GM23248 (cell line): ENCODE measurements around the gene ZMYND19. TPM values are rescaled to one million over a fixed set of nuclear protein-coding genes. Genes with fewer than 3 reads are reported as not detected.
A peak's percentile ranks its signal among the peaks of the same experiment; 100 is the strongest.

ENCODE experiments used
- DNase-seq: peaks from one replicate; pipeline ENCODE4 v3.0.0-alpha.2; 2015
- H2AFZ ChIP-seq: fragments of 200-600 bp; sonication (generic); 2 replicates; pipeline ENCODE4 v1.6.1; 2016; ENCODE audit warnings: antibody characterized with exemption
- H3F3A ChIP-seq: fragments of 200-600 bp; sonication (generic); 2 replicates; pipeline ENCODE4 v1.6.1; 2016; ENCODE audit warnings: mild to moderate bottlenecking, antibody characterized with exemption, mixed run types; ENCODE audit not compliant: insufficient read depth
- H3K27ac ChIP-seq: fragments of 200-600 bp; sonication (generic); 2 replicates; pipeline ENCODE4 v1.5.1; 2016; ENCODE audit warnings: mild to moderate bottlenecking
- H3K27me3 ChIP-seq: fragments of 200-600 bp; sonication (generic); replicated peaks from 2 replicates; pipeline ENCODE4 v1.6.1; 2016; ENCODE audit warnings: mild to moderate bottlenecking; ENCODE audit not compliant: insufficient read depth
- H3K36me3 ChIP-seq: fragments of 200-600 bp; sonication (generic); 2 replicates; pipeline ENCODE4 v1.6.1; 2016; ENCODE audit warnings: low read depth, mild to moderate bottlenecking
- H3K4me1 ChIP-seq: fragments of 200-600 bp; sonication (generic); 2 replicates; pipeline ENCODE4 v1.6.1; 2016; ENCODE audit warnings: mild to moderate bottlenecking; ENCODE audit not compliant: insufficient read depth
- H3K4me2 ChIP-seq: fragments of 200-600 bp; sonication (generic); one replicate; pipeline ENCODE4 v1.6.1; 2016; ENCODE audit warnings: mild to moderate bottlenecking; ENCODE audit not compliant: unreplicated experiment
- H3K4me3 ChIP-seq: fragments of 200-600 bp; sonication (generic); 2 replicates; pipeline ENCODE4 v1.5.1; 2016; ENCODE audit warnings: mild to moderate bottlenecking
- H3K79me2 ChIP-seq: fragments of 200-600 bp; sonication (generic); 2 replicates; pipeline ENCODE4 v1.6.1; 2016; ENCODE audit warnings: mild to moderate bottlenecking; ENCODE audit not compliant: insufficient read depth
- H3K9ac ChIP-seq: fragments of 200-600 bp; sonication (generic); 2 replicates; pipeline ENCODE4 v1.6.1; 2016; ENCODE audit warnings: mild to moderate bottlenecking
- H3K9me2 ChIP-seq: fragments of 200-600 bp; sonication (generic); 2 replicates; pipeline ENCODE4 v1.6.1; 2016; ENCODE audit warnings: mixed run types, mild to moderate bottlenecking, moderate library complexity; ENCODE audit not compliant: insufficient read depth
- H3K9me3 ChIP-seq: fragments of 200-600 bp; sonication (generic); one replicate; pipeline ENCODE4 v1.6.1; 2017; ENCODE audit warnings: low read depth
- H4K20me1 ChIP-seq: fragments of 200-600 bp; sonication (generic); 2 replicates; pipeline ENCODE4 v1.6.0; 2016; ENCODE audit not compliant: insufficient read depth
- EZH2 ChIP-seq: fragments of 200-600 bp; sonication (generic); IDR thresholded peaks from 2 replicates; pipeline ENCODE4 v1.6.1; 2018; ENCODE audit warnings: antibody characterized with exemption, mild to moderate bottlenecking; ENCODE audit not compliant: insufficient read depth, poor library complexity, severe bottlenecking
- EZH2phosphoT487 ChIP-seq: fragments of 200-600 bp; sonication (generic); IDR thresholded peaks from 2 replicates; pipeline ENCODE4 v1.6.1; 2018; ENCODE audit warnings: antibody characterized with exemption, moderate library complexity, mild to moderate bottlenecking, low read depth; ENCODE audit not compliant: insufficient read depth
- WGBS, 2 experiments: methylation state at CpG; one replicate each; pipeline ENCODE4 v1.1.6; 2015 to 2017; ENCODE audit warnings: low lambda C conversion rate in 2 of 2, low coverage in 1 of 2; ENCODE audit errors: missing lambda C conversion rate in 2 of 2; 5-methylcytosine and 5-hydroxymethylcytosine counted together
- in situ Hi-C: fragments of 300-500 bp; cut with MboI; formaldehyde crosslinking; loops from 2 replicates; pipeline ENCODE4 v1.15.0; 2020
- polyA plus RNA-seq: library from polyadenylated mRNA; unstranded; fragments of >200 nt; fragmentation: Nextera tagmentation; extraction: Ambion mirVana; gene quantifications from 2 replicates; pipeline ENCODE4 v1.2.1, GENCODE V29; 2016
- total RNA-seq: library from RNA; depleted of rRNA; stranded (reverse); fragments of >200 nt; shearing (Covaris generic); gene quantifications from 2 replicates; pipeline ENCODE4 v1.2.3, GENCODE V29; 2014

The ZMYND19 gene
- total and polyA plus RNA-seq, 2 experiments from 2014 or later = 6.1 to 29.6 TPM

GRCh38 chr9:137580954-137581322 is 9.4 kb downstream of the ZMYND19 start:
- H3K4me1 ChIP-seq = peaks cover 13% of the 10 kb centered on the region
- 0 out of 2 replicates have a peak, but pooled peaks cover 5% of the 10 kb centered on the region for H3F3A ChIP-seq
- no peak overlapping the region for H3K9ac ChIP-seq
- no peak for DNase-seq
- 95 to 98% methylated on average over 4 of the region's 4 CpGs for WGBS, 2 experiments
- H2AFZ ChIP-seq = no peak overlapping the region
- in situ Hi-C loops = no loop called here
- no peak for TF ChIP-seq EZH2phosphoT487
- no peak for TF ChIP-seq EZH2
- H3K27me3 ChIP-seq = no peaks in the 10 kb centered on the region
- H3K79me2 ChIP-seq = peaks cover 62% of the 10 kb centered on the region
- H3K36me3 ChIP-seq = 0 out of 2 replicates have a peak, but pooled peaks cover 4% of the 10 kb centered on the region
- no peak overlapping the region for H3K4me2 ChIP-seq
- H3K9me3 ChIP-seq = no peaks in the 10 kb centered on the region
- H4K20me1 ChIP-seq = no peaks in the 10 kb centered on the region
- no peak overlapping the region for H3K27ac ChIP-seq
- no peak overlapping the region for H3K4me3 ChIP-seq
- no peaks in the 10 kb centered on the region for H3K9me2 ChIP-seq

GRCh38 chr9:137580209-137580953 is 9.9 kb downstream of the ZMYND19 start:
- Histone ChIP-seq H3F3A (0 out of 2 replicates have a peak, but pooled peaks cover 5% of the 10 kb centered on the region), H3K9ac (no peak overlapping the region), H3K36me3 (0 out of 2 replicates have a peak, but pooled peaks cover 4% of the 10 kb centered on the region), H2AFZ (no peak overlapping the region), H3K27me3 (no peaks in the 10 kb centered on the region), H3K9me2 (no peaks in the 10 kb centered on the region), H3K4me2 (no peak overlapping the region), H3K4me3 (no peak overlapping the region), H3K4me1 (peaks cover 13% of the 10 kb centered on the region), H3K9me3 (no peaks in the 10 kb centered on the region), H3K27ac (no peak overlapping the region), H4K20me1 (no peaks in the 10 kb centered on the region), H3K79me2 (peaks cover 63% of the 10 kb centered on the region)
- in situ Hi-C loops = no loop called here
- WGBS, 2 experiments = 88 to 89% methylated on average over 23 of the region's 23 CpGs
- no peak for DNase-seq
- TF ChIP-seq EZH2 (no peak), EZH2phosphoT487 (no peak)

- in situ Hi-C loops = no loop called here
- Histone ChIP-seq H3F3A (0 out of 2 replicates have a peak, but pooled peaks cover 5% of the 10 kb centered on the region), H3K79me2 (peaks cover 64% of the 10 kb centered on the region), H3K9me2 (no peaks in the 10 kb centered on the region), H3K36me3 (0 out of 2 replicates have a peak, but pooled peaks cover 4% of the 10 kb centered on the region), H3K4me1 (peaks cover 13% of the 10 kb centered on the region), H3K4me2 (peak overlapping the region; percentile 68), H3K4me3 (peak overlapping the region; percentile 84), H3K27ac (peak overlapping the region; percentile 76), H2AFZ (peak overlapping the region; percentile 74), H4K20me1 (no peaks in the 10 kb centered on the region), H3K9me3 (no peaks in the 10 kb centered on the region), H3K27me3 (no peaks in the 10 kb centered on the region), H3K9ac (peak overlapping the region; percentile 86)
- TF ChIP-seq EZH2phosphoT487 (no peak), EZH2 (no peak)
- peak; percentile 12 for DNase-seq
- 5 to 7% methylated on average over 18 to 19 of the region's 19 CpGs for WGBS, 2 experiments
Measured at GRCh38 chr9:137579259-137579604, 11.1 kb downstream of the ZMYND19 start.

DNA sequence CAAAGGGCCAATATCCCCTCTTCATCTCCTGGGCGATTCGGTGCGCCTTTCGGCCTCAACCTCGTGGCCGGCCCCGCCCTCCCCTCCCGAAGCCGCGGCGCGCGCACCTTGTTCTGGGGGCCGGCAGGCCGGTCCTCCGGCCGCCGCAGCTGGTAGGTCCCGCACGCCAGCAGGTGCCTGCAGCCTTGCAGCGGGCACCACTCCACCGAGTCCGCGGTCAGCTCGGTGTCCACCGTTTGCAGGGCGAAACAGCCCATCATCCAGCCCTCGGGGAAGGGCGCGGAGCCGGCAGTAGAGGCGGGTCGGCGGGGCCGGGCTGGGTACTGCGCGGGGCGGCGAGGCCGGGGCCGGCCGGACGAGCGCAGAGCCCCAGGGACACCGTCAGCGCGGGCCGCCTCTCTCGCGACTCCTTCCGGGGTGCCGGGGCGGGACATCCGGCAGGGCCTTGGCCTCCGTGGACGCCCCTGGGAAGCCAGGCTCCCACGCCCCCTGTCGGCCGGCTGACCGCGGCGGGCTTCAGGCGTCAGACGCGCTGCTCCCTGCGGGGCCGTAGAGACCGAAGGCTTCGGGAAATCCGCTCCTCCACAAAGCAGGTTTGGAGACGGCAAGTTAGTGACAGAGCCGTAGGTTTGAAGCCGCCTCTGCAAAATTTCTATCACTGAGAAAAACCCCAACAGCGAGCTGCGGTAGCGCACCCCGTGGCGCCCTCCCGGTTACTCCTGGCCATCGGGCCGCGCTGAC is 11.6 kb downstream of the ZMYND19 start, which contains the start of gene DPH7:
TSS of gene DPH7 (minus strand) at position 408 of the 741 bp plus-strand sequence. CDS start at position 260, 148 bp downstream.
- H3K4me1 ChIP-seq = peaks cover 13% of the 10 kb centered on the region
- in situ Hi-C loops = no loop called here
- H3K4me2 ChIP-seq = peak within 1 kb of the TSS; percentile 87
- no peaks in the 10 kb centered on the region for H3K27me3 ChIP-seq
- peaks cover 60% of the 10 kb centered on the region for H3K79me2 ChIP-seq
- WGBS, 2 experiments = 2% methylated on average over 42 to 57 of the region's 82 CpGs
- H3K9ac ChIP-seq = peak within 1 kb of the TSS; percentile 86
- H3K9me2 ChIP-seq = no peaks in the 10 kb centered on the region
- H2AFZ ChIP-seq = peak within 1 kb of the TSS; percentile 74
- DNase-seq = peak; percentile 97
- H3K36me3 ChIP-seq = peaks cover 4% of the 10 kb centered on the region; the same call in 1 of the 2 replicates
- no peaks in the 10 kb centered on the region for H4K20me1 ChIP-seq
- peak within 1 kb of the TSS; percentile 76 for H3K27ac ChIP-seq
- H3K9me3 ChIP-seq = no peaks in the 10 kb centered on the region
- peak within 1 kb of the TSS; percentile 84 for H3K4me3 ChIP-seq
- 0 out of 2 replicates have a peak, but pooled peaks cover 5% of the 10 kb centered on the region for H3F3A ChIP-seq
- TF ChIP-seq EZH2phosphoT487 = no peak
- TF ChIP-seq EZH2 = no peak
